Nephron progenitor cell (in vitro differentiated cells): ENCODE results near the gene RAD54L.

Experiments
- DNase-seq: peaks from one replicate; pipeline ENCODE4 v3.0.0; 2021
- H3K27ac Mint-ChIP-seq: 2 replicates; pipeline ENCODE4 v1.8.0; 2021; ENCODE audit warnings: mild to moderate bottlenecking, moderate library complexity, mixed read lengths
- H3K27me3 Mint-ChIP-seq: 2 replicates; pipeline ENCODE4 v1.8.0; 2021; ENCODE audit warnings: mild to moderate bottlenecking, low read depth, mixed read lengths; ENCODE audit not compliant: poor library complexity
- H3K36me3 Mint-ChIP-seq: 2 replicates; pipeline ENCODE4 v1.8.0; 2021; ENCODE audit warnings: low read depth, mixed read lengths
- H3K4me1 Mint-ChIP-seq: 2 replicates; pipeline ENCODE4 v1.8.0; 2021; ENCODE audit warnings: mixed read lengths
- H3K4me3 Mint-ChIP-seq: 2 replicates; pipeline ENCODE4 v1.8.0; 2021; ENCODE audit warnings: mild to moderate bottlenecking, moderate library complexity, mixed read lengths
- H3K9me3 Mint-ChIP-seq: 2 replicates; pipeline ENCODE4 v1.8.0; 2021; ENCODE audit warnings: mild to moderate bottlenecking, moderate library complexity, mixed read lengths
- CTCF ChIP-seq: fragments of 200-600 bp; sonication (generic); IDR thresholded peaks from 2 replicates; pipeline ENCODE4 v1.5.0; 2021; ENCODE audit warnings: antibody characterized with exemption

The RAD54L gene

GRCh38 chr1:46263146-46263545 lies 15.6 kb downstream of the RAD54L start:
- no peaks in the 10 kb centered on the region for H3K4me1 Mint-ChIP-seq
- H3K9me3 Mint-ChIP-seq, result no peaks in the 10 kb centered on the region
- H3K27ac Mint-ChIP-seq, result peak overlapping the region; percentile 55
- no peak overlapping the region for H3K4me3 Mint-ChIP-seq
- H3K27me3 Mint-ChIP-seq, result no peaks in the 10 kb centered on the region
- TF ChIP-seq CTCF, result no peak
- no peak for DNase-seq
- H3K36me3 Mint-ChIP-seq, result peaks cover 59% of the 10 kb centered on the region

GRCh38 chr1:46268578-46268977 lies 21.0 kb downstream of the RAD54L start:
- H3K36me3 Mint-ChIP-seq, result peaks cover 62% of the 10 kb centered on the region
- no peak overlapping the region for H3K4me3 Mint-ChIP-seq
- H3K9me3 Mint-ChIP-seq, result no peaks in the 10 kb centered on the region
- TF ChIP-seq CTCF, result no peak
- no peak overlapping the region for H3K27ac Mint-ChIP-seq
- no peak for DNase-seq
- H3K27me3 Mint-ChIP-seq, result no peaks in the 10 kb centered on the region
- H3K4me1 Mint-ChIP-seq, result peaks cover 9% of the 10 kb centered on the region

GRCh38 chr1:46274225-46275029 lies 26.9 kb downstream of the RAD54L start:
- H3K27ac Mint-ChIP-seq, result peak overlapping the region; percentile 66
- H3K4me3 Mint-ChIP-seq, result no peak overlapping the region
- no peak for TF ChIP-seq CTCF
- H3K9me3 Mint-ChIP-seq, result no peaks in the 10 kb centered on the region
- no peaks in the 10 kb centered on the region for H3K27me3 Mint-ChIP-seq
- DNase-seq, result no peak
- H3K4me1 Mint-ChIP-seq, result peaks cover 26% of the 10 kb centered on the region
- H3K36me3 Mint-ChIP-seq, result peaks cover 65% of the 10 kb centered on the region

- H3K9me3 Mint-ChIP-seq, result no peaks in the 10 kb centered on the region
- no peaks in the 10 kb centered on the region for H3K27me3 Mint-ChIP-seq
- H3K36me3 Mint-ChIP-seq, result peaks cover 62% of the 10 kb centered on the region
- H3K4me3 Mint-ChIP-seq, result no peak overlapping the region
- TF ChIP-seq CTCF, result no peak
- DNase-seq, result no peak
- H3K27ac Mint-ChIP-seq, result peak overlapping the region; percentile 50
- H3K4me1 Mint-ChIP-seq, result peaks cover 26% of the 10 kb centered on the region
Measured at GRCh38 chr1:46275030-46275337, 27.4 kb downstream of the RAD54L start.

GRCh38 chr1:46277658-46278373 lies 30.3 kb downstream of the RAD54L start:
- no peak for DNase-seq
- Mint-ChIP-seq H3K9me3 (no peaks in the 10 kb centered on the region), H3K4me1 (peaks cover 24% of the 10 kb centered on the region), H3K36me3 (peaks cover 72% of the 10 kb centered on the region), H3K4me3 (no peak overlapping the region), H3K27me3 (no peaks in the 10 kb centered on the region), H3K27ac (peak overlapping the region; percentile 89)
- no peak for TF ChIP-seq CTCF

GRCh38 chr1:46278807-46279206 lies 31.2 kb downstream of the RAD54L start:
- no peaks in the 10 kb centered on the region for H3K9me3 Mint-ChIP-seq
- H3K27ac Mint-ChIP-seq, result peak overlapping the region; percentile 93
- peaks cover 21% of the 10 kb centered on the region for H3K4me1 Mint-ChIP-seq

More at GRCh38 chr1:46278807-46279206, 31.2 kb downstream of the RAD54L start:
- H3K36me3 Mint-ChIP-seq, result peaks cover 71% of the 10 kb centered on the region
- H3K4me3 Mint-ChIP-seq, result no peak overlapping the region
- DNase-seq, result no peak
- no peak for TF ChIP-seq CTCF
- H3K27me3 Mint-ChIP-seq, result no peaks in the 10 kb centered on the region
